ENCODE measurements around the gene CD300LB. TPM values are rescaled to one million over a fixed set of nuclear protein-coding genes. Genes with fewer than 3 reads are reported as not detected.

CD300LB gene
- total RNA-seq, 2 experiments from 2014 or later, result not detected

DNA sequence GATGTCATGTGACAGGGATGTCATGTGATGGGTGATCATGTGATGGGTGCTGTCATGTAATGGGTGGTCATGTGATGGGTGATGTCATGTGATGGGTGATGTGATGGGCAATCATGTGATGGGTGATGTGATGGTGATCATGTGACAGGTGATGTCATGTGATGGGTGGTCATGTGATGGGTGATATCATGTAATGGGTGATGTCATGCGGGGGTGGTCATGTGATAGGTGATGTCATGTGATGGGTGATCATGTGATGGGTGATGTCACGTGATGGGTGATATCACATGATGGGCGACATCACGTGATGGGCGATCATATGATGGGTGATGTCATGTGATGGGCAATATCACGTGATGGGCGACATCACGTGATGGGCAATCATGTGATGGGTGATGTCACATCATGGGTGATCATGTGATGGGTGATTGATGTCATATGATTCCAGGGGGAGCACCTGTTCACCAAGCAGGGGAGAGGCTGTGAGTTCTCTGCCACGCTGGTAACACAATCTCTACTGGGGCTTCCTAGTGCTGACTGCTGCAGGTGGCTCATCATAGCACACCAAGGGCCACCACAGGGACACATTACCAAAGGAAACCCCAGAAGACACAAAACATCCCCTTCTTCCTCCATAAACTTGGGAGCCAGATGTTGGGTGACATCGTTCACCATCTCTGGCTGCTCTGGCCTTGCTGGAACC, 16.5 kb downstream of the CD300LB start:
- peak; percentile 83 for DNase-seq
- POLR2A ChIA-PET, result no interaction called here

GRCh38 chr17:74513987-74514631, 17.2 kb downstream of the CD300LB start:
- peaks cover 15% of the 10 kb centered on the region for H3K36me3 Mint-ChIP-seq (ENCODE audit: low read depth)
- POLR2A ChIA-PET, result interaction anchor here (0.7 kb wide), 1 partner anchor 309 kb away, joined by 4 read pairs; no protein-coding TSS in a partner anchor
- intact Hi-C loops (cut with micrococcal nuclease), result no loop called here

More for the DNA sequence above, 16.5 kb downstream of the CD300LB start:
- intact Hi-C loops (cut with micrococcal nuclease), result no loop called here
- Mint-ChIP-seq H3K36me3 (ENCODE audit: low read depth) (peaks cover 15% of the 10 kb centered on the region), H3K9me3 (peaks cover 19% of the 10 kb centered on the region), H3K4me1 (ENCODE audit: low read depth) (peaks cover 31% of the 10 kb centered on the region), H3K27ac (peak overlapping the region; percentile 85), H3K4me3 (peak overlapping the region; percentile 75), H3K27me3 (peaks cover 24% of the 10 kb centered on the region)
- ATAC-seq, result peak; percentile 7
- CTCF ChIA-PET, result interaction anchor here (1.2 kb wide), 1 partner anchor 21 kb away, joined by 3 read pairs; no protein-coding TSS in a partner anchor
- TF ChIP-seq, protein P1, sequence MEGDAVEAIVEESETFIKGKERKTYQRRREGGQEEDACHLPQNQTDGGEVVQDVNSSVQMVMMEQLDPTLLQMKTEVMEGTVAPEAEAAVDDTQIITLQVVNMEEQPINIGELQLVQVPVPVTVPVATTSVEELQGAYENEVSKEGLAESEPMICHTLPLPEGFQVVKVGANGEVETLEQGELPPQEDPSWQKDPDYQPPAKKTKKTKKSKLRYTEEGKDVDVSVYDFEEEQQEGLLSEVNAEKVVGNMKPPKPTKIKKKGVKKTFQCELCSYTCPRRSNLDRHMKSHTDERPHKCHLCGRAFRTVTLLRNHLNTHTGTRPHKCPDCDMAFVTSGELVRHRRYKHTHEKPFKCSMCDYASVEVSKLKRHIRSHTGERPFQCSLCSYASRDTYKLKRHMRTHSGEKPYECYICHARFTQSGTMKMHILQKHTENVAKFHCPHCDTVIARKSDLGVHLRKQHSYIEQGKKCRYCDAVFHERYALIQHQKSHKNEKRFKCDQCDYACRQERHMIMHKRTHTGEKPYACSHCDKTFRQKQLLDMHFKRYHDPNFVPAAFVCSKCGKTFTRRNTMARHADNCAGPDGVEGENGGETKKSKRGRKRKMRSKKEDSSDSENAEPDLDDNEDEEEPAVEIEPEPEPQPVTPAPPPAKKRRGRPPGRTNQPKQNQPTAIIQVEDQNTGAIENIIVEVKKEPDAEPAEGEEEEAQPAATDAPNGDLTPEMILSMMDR (IDR thresholded peaks at IDR 0.05), result no peak

GRCh38 chr17:74512624-74513091, 18.6 kb downstream of the CD300LB start:
- TF ChIP-seq, protein P1 (IDR thresholded peaks at IDR 0.05), result no peak
- peaks cover 15% of the 10 kb centered on the region for H3K36me3 Mint-ChIP-seq (ENCODE audit: low read depth)
- intact Hi-C loops (cut with micrococcal nuclease), result no loop called here
- ATAC-seq, result peak; percentile 86
- CTCF ChIA-PET, result interaction anchor here (1.2 to 2.4 kb wide), 5 partner anchors 12 to 150 kb away, joined by 3 to 9 read pairs (median 6); partner anchors contain the start of gene BTBD17
- H3K27me3 Mint-ChIP-seq, result peaks cover 24% of the 10 kb centered on the region
- H3K27ac Mint-ChIP-seq, result peak overlapping the region; percentile 90
- POLR2A ChIA-PET, result no interaction called here
- peak; percentile 82 for DNase-seq
- H3K4me3 Mint-ChIP-seq, result peak overlapping the region; percentile 36
- peaks cover 30% of the 10 kb centered on the region for H3K4me1 Mint-ChIP-seq (ENCODE audit: low read depth)
- peaks cover 14% of the 10 kb centered on the region for H3K9me3 Mint-ChIP-seq

More at GRCh38 chr17:74513987-74514631, 17.2 kb downstream of the CD300LB start:
- peaks cover 24% of the 10 kb centered on the region for H3K27me3 Mint-ChIP-seq
- TF ChIP-seq, protein P1 (IDR thresholded peaks at IDR 0.05), result no peak
- peak overlapping the region; percentile 75 for H3K4me3 Mint-ChIP-seq
- ATAC-seq, result peak; percentile 14
- peak overlapping the region; percentile 85 for H3K27ac Mint-ChIP-seq
- DNase-seq, result peak; percentile 84
- H3K9me3 Mint-ChIP-seq, result peaks cover 17% of the 10 kb centered on the region
- peaks cover 30% of the 10 kb centered on the region for H3K4me1 Mint-ChIP-seq (ENCODE audit: low read depth)
- CTCF ChIA-PET, result interaction anchor here (1.6 kb wide), 1 partner anchor 76 kb away, joined by 5 read pairs; no protein-coding TSS in a partner anchor

DNA sequence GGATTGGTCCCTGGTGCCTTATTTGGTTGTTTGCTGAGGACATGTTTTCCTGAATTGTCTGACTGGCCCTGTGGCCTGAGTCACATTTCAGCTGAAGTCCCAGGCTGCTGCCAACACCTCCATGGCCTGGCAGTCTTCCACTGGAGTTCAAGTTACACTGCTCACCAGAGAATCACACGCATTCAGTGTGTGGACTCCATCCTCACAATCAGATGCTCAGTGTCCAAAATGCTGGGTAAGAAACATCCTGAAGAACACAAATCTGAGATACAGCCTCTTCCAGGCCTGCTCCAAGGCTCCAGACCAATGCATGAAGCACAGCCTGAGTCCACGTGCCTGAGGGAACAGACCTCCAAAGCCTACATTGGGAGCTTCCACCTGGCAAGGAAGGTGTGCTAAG, 19.2 kb downstream of the CD300LB start:
- Mint-ChIP-seq H3K9me3 (peaks cover 14% of the 10 kb centered on the region), H3K36me3 (ENCODE audit: low read depth) (peaks cover 15% of the 10 kb centered on the region), H3K4me1 (ENCODE audit: low read depth) (peaks cover 30% of the 10 kb centered on the region), H3K27ac (peak overlapping the region; percentile 90), H3K27me3 (peaks cover 21% of the 10 kb centered on the region), H3K4me3 (no peak overlapping the region)
- no peak for DNase-seq
- ChIA-PET POLR2A (interaction anchor here (1.6 kb wide), 1 partner anchor 15 kb away, joined by 3 read pairs; no protein-coding TSS in a partner anchor), CTCF (interaction anchor here (1.2 to 2.4 kb wide), 7 partner anchors 12 to 149 kb away, joined by 3 to 9 read pairs (median 6); partner anchors contain the start of gene BTBD17)
- TF ChIP-seq, protein P1 (IDR thresholded peaks at IDR 0.05), result no peak
- intact Hi-C loops (cut with micrococcal nuclease), result no loop called here
- no peak for ATAC-seq

Measured in activated CD8-positive, alpha-beta T cell treated with anti-CD3 and anti-CD28 coated beads for 36 hours (primary cell).